Neural crest cell (in vitro differentiated cells): Measurements from ENCODE around the gene DDX27. TPM values are rescaled to one million over a fixed set of nuclear protein-coding genes. Genes with fewer than 3 reads are reported as not detected.

ENCODE experiments used
- DNase-seq: peaks from one replicate; pipeline ENCODE4 v3.0.0; 2021; ENCODE audit warnings: low read depth, mixed read lengths, low spot score
- H3K27ac Mint-ChIP-seq: one replicate; pipeline ENCODE4 v1.8.0; 2021; ENCODE audit warnings: mild to moderate bottlenecking, mixed read lengths; ENCODE audit not compliant: unreplicated experiment
- H3K27me3 Mint-ChIP-seq: 2 replicates; pipeline ENCODE4 v1.8.0; 2021; ENCODE audit warnings: low read depth, mild to moderate bottlenecking, mixed read lengths
- H3K36me3 Mint-ChIP-seq: 2 replicates; pipeline ENCODE4 v1.8.0; 2021; ENCODE audit warnings: low read depth, mild to moderate bottlenecking, mixed read lengths
- H3K4me1 Mint-ChIP-seq: 2 replicates; pipeline ENCODE4 v1.8.0; 2021; ENCODE audit warnings: mixed read lengths
- H3K4me3 Mint-ChIP-seq: one replicate; pipeline ENCODE4 v1.8.0; 2021; ENCODE audit warnings: mild to moderate bottlenecking, mixed read lengths
- H3K9me3 Mint-ChIP-seq: 2 replicates; pipeline ENCODE4 v1.8.0; 2021; ENCODE audit warnings: mixed read lengths
- total RNA-seq: library from RNA; stranded (reverse); gene quantifications from 2 replicates; pipeline ENCODE4 v1.2.1, GENCODE V29; 2021
- TF ChIP-seq, protein P1 (sequence below): fragments of 200-600 bp; sonication (generic); conservative IDR thresholded peaks from 2 replicates; pipeline ENCODE4 v1.5.0; 2021; ENCODE audit warnings: antibody characterized with exemption, mild to moderate bottlenecking

Gene DDX27
- total RNA-seq, 1 donor from 2014 or later, result 33.2 TPM

DNA sequence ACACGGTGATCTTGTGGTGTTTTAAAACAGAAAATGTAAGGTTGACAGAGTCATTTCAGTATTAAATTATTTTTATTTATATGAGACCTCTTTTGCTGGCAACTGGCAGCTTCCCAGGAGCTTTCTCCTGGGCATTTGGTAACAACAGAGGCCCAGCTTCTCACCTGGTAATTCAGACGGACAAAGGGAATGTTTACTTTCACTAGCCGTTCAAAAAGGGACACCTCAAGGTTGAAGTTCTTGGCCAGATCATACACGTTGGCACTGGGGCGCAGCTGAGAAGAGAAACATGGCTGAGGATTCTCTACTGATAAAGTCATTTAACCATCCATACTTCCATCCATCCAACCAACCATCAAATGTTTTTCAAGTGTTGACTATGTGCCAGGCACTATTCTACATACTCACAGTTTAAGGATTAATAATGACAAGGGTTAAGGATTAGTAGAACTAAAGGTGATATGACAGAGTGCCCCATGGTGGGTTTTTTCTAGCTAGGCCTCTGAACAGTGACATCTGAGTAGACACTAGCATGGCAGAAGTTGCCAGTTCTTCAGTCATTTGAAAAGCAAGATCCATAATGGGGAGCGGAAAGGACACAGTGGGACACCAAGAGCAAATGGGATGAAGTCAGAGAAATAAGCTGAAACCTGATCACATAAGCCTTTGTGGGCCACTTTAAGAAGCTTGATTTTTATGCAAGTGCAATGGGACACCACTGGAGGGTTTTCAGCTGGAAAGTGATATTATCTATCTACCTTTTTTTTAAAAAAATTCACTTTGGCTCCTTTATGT is 33.5 kb downstream of the DDX27 start:
- Mint-ChIP-seq H3K27ac (no peak overlapping the region), H3K36me3 (peaks cover 16% of the 10 kb centered on the region), H3K9me3 (no peaks in the 10 kb centered on the region), H3K27me3 (no peaks in the 10 kb centered on the region), H3K4me3 (no peak overlapping the region), H3K4me1 (no peaks in the 10 kb centered on the region)
- TF ChIP-seq, protein P1, sequence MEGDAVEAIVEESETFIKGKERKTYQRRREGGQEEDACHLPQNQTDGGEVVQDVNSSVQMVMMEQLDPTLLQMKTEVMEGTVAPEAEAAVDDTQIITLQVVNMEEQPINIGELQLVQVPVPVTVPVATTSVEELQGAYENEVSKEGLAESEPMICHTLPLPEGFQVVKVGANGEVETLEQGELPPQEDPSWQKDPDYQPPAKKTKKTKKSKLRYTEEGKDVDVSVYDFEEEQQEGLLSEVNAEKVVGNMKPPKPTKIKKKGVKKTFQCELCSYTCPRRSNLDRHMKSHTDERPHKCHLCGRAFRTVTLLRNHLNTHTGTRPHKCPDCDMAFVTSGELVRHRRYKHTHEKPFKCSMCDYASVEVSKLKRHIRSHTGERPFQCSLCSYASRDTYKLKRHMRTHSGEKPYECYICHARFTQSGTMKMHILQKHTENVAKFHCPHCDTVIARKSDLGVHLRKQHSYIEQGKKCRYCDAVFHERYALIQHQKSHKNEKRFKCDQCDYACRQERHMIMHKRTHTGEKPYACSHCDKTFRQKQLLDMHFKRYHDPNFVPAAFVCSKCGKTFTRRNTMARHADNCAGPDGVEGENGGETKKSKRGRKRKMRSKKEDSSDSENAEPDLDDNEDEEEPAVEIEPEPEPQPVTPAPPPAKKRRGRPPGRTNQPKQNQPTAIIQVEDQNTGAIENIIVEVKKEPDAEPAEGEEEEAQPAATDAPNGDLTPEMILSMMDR, result no peak
- no peak for DNase-seq

DNA sequence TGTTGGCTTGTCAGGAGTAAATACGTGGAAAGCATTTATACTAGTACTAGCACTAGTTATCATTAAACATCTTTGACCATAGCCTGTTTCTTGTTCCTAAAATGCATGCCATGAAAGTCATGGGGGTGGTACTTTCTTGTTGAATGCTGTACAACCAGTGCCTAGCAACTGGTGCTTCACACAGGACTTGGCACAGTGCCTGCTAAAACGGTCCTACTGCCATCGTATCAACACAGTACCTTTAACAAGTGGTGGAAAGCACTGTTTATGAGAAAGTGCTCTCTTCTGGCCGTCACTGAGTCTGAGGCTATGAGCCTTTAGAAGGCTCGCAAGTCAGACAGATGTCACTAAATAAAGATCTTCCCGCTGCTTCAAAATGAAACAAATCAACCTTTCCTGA is 37.0 kb downstream of the DDX27 start:
- H3K27ac Mint-ChIP-seq, result no peak overlapping the region
- DNase-seq, result no peak
- no peaks in the 10 kb centered on the region for H3K4me1 Mint-ChIP-seq
- H3K27me3 Mint-ChIP-seq, result no peaks in the 10 kb centered on the region
- peaks cover 1% of the 10 kb centered on the region for H3K9me3 Mint-ChIP-seq
- H3K4me3 Mint-ChIP-seq, result no peak overlapping the region
- TF ChIP-seq, protein P1, result no peak
- H3K36me3 Mint-ChIP-seq, result peaks cover 20% of the 10 kb centered on the region

DNA sequence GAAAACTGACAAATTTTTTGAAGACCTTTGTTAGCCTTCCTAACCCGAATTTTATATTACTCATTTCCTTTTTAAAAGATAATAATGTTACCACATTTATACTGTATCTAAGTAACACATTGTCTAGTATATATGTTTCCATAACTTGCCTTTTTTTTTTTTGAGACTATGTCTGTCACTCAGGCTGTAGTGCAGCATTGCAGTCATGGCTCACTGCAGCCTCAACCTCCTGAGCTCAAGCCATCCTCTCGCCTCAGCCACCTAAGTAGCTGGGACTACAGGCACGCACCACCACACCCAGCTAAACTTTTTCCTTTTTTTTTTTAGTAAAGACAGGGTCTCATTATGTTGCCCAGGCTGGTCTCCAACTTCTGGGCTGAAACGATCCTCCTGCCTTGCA is 40.1 kb downstream of the DDX27 start:
- Mint-ChIP-seq H3K27me3 (no peaks in the 10 kb centered on the region), H3K9me3 (peaks cover 2% of the 10 kb centered on the region), H3K4me1 (no peaks in the 10 kb centered on the region), H3K27ac (no peak overlapping the region), H3K4me3 (no peak overlapping the region), H3K36me3 (peaks cover 18% of the 10 kb centered on the region)
- no peak for DNase-seq
- TF ChIP-seq, protein P1, result no peak

DNA sequence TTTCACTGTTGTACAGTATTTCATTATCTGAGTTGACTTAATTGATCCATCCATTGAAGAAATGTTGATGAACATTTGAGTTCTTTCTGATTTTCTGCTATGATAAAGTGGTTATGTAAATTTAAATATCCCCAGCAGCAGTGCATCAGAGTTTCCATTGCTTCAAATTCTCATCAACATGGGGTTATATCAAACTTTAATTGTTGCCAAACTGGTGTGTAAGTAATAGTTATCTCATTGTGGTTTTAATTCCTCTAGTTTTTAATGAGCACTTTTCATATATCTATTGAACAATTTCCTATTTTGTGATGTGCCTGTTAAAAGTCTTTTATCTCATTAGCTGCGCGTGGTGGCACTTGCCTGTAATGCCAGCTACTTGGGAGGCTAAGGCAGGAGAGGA is 40.6 kb downstream of the DDX27 start:
- no peaks in the 10 kb centered on the region for H3K4me1 Mint-ChIP-seq
- H3K36me3 Mint-ChIP-seq, result peaks cover 19% of the 10 kb centered on the region
- H3K27ac Mint-ChIP-seq, result no peak overlapping the region
- no peak for DNase-seq
- H3K4me3 Mint-ChIP-seq, result no peak overlapping the region
- TF ChIP-seq, protein P1, result no peak
- no peaks in the 10 kb centered on the region for H3K27me3 Mint-ChIP-seq
- peaks cover 2% of the 10 kb centered on the region for H3K9me3 Mint-ChIP-seq

DNA sequence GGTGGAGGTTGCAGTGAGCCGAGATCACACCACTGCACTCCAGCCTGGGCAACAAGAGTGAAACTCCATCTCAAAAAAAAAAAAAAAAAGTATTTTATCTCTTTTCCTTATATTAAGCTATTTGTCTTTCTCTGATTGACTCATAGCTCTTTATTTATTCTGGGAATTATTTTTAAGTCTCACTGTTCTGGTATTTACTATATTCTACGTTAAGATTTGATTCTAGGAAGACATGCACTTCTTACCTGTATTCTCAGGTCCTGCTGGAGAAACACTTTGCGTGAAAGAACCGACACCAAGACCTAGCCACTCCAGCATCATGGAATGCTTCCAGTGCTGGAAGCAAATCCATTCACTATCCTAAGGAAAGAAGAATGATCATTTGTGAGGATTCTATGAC is 41.0 kb downstream of the DDX27 start:
- no peak for DNase-seq
- no peaks in the 10 kb centered on the region for H3K4me1 Mint-ChIP-seq
- H3K36me3 Mint-ChIP-seq, result peaks cover 21% of the 10 kb centered on the region
- peaks cover 2% of the 10 kb centered on the region for H3K9me3 Mint-ChIP-seq
- no peaks in the 10 kb centered on the region for H3K27me3 Mint-ChIP-seq
- TF ChIP-seq, protein P1, result no peak
- H3K27ac Mint-ChIP-seq, result no peak overlapping the region
- no peak overlapping the region for H3K4me3 Mint-ChIP-seq
